GM13976 (cell line): ENCODE data around the gene SRRD.

ENCODE experiments used
- DNase-seq: peaks from one replicate; pipeline ENCODE4 v3.0.0; 2012; ENCODE audit warnings: low spot score
- CTCF ChIP-seq: IDR thresholded peaks from 2 replicates; pipeline ENCODE4 v1.5.1; 2012; ENCODE audit warnings: borderline replicate concordance, mild to moderate bottlenecking; ENCODE audit not compliant: insufficient read depth; ENCODE audit errors: extremely low read depth, missing control alignments, control extremely low read depth
- in situ Hi-C: fragments of 300-500 bp; cut with MboI; formaldehyde crosslinking; loops from one replicate; pipeline ENCODE4 v1.12.0; 2022; ENCODE audit warnings: low sequenced_read_pairs, mixed read lengths, inconsistent platforms; ENCODE audit not compliant: unreplicated experiment

The SRRD gene

DNA sequence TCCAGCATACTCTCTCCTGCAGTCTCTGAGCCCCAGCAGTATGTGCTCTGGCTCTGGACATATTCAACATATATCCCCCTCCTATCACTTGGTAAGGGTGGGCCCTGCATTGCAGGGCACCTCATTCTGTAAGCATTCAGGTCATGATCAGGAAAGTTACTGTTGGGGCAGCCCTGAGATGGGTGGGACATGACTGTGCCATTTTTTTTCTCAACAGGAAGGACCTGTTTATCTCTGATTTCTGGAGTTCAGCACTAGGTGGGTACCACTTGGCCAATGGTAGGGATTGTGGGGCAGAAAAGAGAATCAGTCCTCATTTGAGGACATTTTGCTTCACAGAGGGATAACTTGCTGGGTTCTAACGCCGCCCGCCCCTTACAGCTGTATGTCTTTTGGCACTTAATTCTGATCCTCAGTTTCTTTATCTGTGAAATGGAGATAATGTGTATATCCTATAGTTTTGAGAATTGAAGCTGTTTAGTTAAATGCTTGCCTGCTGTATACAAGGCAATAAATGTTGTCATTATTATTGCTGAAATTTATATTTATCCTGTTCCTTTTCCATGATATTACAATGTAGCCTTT lies 2.2 kb downstream of the SRRD start:
- in situ Hi-C loops = no loop called here
- no peak for TF ChIP-seq CTCF
- DNase-seq = no peak

- TF ChIP-seq CTCF = no peak
- no peak for DNase-seq
- in situ Hi-C loops = no loop called here
Measured at GRCh38 chr22:26486394-26486793, 2.7 kb downstream of the SRRD start.

GRCh38 chr22:26487996-26488395 lies 4.3 kb downstream of the SRRD start:
- in situ Hi-C loops = no loop called here
- no peak for TF ChIP-seq CTCF
- DNase-seq = no peak

GRCh38 chr22:26489447-26490036 lies 5.9 kb downstream of the SRRD start:
- in situ Hi-C loops = no loop called here
- TF ChIP-seq CTCF = no peak
- DNase-seq = no peak

GRCh38 chr22:26492220-26492619 lies 8.5 kb downstream of the SRRD start:
- TF ChIP-seq CTCF = no peak
- in situ Hi-C loops = no loop called here
- DNase-seq = no peak

GRCh38 chr22:26494506-26494905 lies 10.8 kb downstream of the SRRD start:
- DNase-seq = no peak
- no peak for TF ChIP-seq CTCF
- in situ Hi-C loops = no loop called here
